ENCODE results near the gene RNF145. TPM values are rescaled to one million over a fixed set of nuclear protein-coding genes. Genes with fewer than 3 reads are reported as not detected.
"Not testable (repeated sequence)": the region's sequence is repeated elsewhere in the genome, so short reads cannot be mapped to it uniquely, and the experiment has no call there.

Gene RNF145
- total RNA-seq, 2 experiments from 2014 or later: 77.5 to 87.5 TPM

- no peak for ATAC-seq
- no peaks in the 10 kb centered on the region for H3K4me1 Mint-ChIP-seq (ENCODE audit: low read depth)
- H3K27ac Mint-ChIP-seq: no peak overlapping the region
- no peak for DNase-seq
- H3K9me3 Mint-ChIP-seq: no peaks in the 10 kb centered on the region
- ChIA-PET CTCF (interaction anchor here (0.8 to 3.4 kb wide), 4 partner anchors 10 to 170 kb away, joined by 3 to 18 read pairs (median 3); no protein-coding TSS in a partner anchor), POLR2A (interaction anchor here (0.6 kb wide), 1 partner anchor 747 kb away, joined by 3 read pairs; no protein-coding TSS in a partner anchor)
- peaks cover 13% of the 10 kb centered on the region for H3K27me3 Mint-ChIP-seq
- TF ChIP-seq CTCF (IDR thresholded peaks at IDR 0.05): no peak
- intact Hi-C loops (cut with micrococcal nuclease): no loop called here
- no peak overlapping the region for H3K4me3 Mint-ChIP-seq
- peaks cover 2% of the 10 kb centered on the region for H3K36me3 Mint-ChIP-seq (ENCODE audit: low read depth)
Measured at GRCh38 chr5:159146839-159147238, 62.5 kb downstream of the RNF145 start.

DNA sequence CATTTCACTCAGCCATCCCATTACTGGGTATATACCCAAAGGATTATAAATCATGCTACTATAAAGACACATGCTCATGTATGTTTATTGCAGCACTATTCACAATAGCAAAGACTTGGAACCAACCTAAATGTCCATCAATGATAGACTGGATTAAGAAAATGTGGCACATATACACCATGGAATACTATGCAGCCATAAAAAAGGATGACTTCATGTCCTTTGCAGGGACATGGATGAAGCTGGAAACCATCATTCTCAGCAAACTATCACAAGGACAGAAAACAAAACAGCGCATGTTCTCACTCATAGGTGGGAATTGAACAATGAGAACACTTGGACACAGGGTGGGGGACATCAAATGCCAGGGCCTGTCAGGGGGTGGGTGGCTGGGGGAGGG, 64.2 kb downstream of the RNF145 start:
- CTCF ChIA-PET: not testable (repeated sequence)

GRCh38 chr5:159139802-159140201, 69.6 kb downstream of the RNF145 start:
- ChIA-PET POLR2A (no interaction called here), CTCF (no interaction called here)
- no peak for DNase-seq
- intact Hi-C loops (cut with micrococcal nuclease): loop anchor here (10.0 kb wide), 1 partner anchor 965 kb away; no protein-coding TSS in a partner anchor
- peaks cover 22% of the 10 kb centered on the region for H3K27me3 Mint-ChIP-seq
- no peaks in the 10 kb centered on the region for H3K9me3 Mint-ChIP-seq
- H3K36me3 Mint-ChIP-seq (ENCODE audit: low read depth): peaks cover under 1% of the 10 kb centered on the region
- ATAC-seq: no peak
- H3K27ac Mint-ChIP-seq: no peak overlapping the region
- H3K4me1 Mint-ChIP-seq (ENCODE audit: low read depth): no peaks in the 10 kb centered on the region
- TF ChIP-seq CTCF (IDR thresholded peaks at IDR 0.05): no peak
- no peak overlapping the region for H3K4me3 Mint-ChIP-seq

More for the DNA sequence above, 64.2 kb downstream of the RNF145 start:
- H3K9me3 Mint-ChIP-seq; DNase-seq; POLR2A ChIA-PET; intact Hi-C loops (cut with micrococcal nuclease); H3K36me3 Mint-ChIP-seq (ENCODE audit: low read depth); H3K4me3 Mint-ChIP-seq; H3K27ac Mint-ChIP-seq; H3K4me1 Mint-ChIP-seq (ENCODE audit: low read depth); ATAC-seq: not testable (repeated sequence)
- H3K27me3 Mint-ChIP-seq: peaks cover 15% of the 10 kb centered on the region

- no peak for TF ChIP-seq CTCF (IDR thresholded peaks at IDR 0.05)
- H3K9me3 Mint-ChIP-seq: no peaks in the 10 kb centered on the region
- intact Hi-C loops (cut with micrococcal nuclease): loop anchor here (10.0 kb wide), 1 partner anchor 961 kb away; no protein-coding TSS in a partner anchor
- no peak overlapping the region for H3K27ac Mint-ChIP-seq
- ChIA-PET CTCF (interaction anchor here (1.0 kb wide), 1 partner anchor 21 kb away, joined by 3 read pairs; no protein-coding TSS in a partner anchor), POLR2A (no interaction called here)
- no peak for ATAC-seq
- H3K27me3 Mint-ChIP-seq: peaks cover 8% of the 10 kb centered on the region
- H3K4me1 Mint-ChIP-seq (ENCODE audit: low read depth): no peaks in the 10 kb centered on the region
- no peaks in the 10 kb centered on the region for H3K36me3 Mint-ChIP-seq (ENCODE audit: low read depth)
- DNase-seq: no peak
- no peak overlapping the region for H3K4me3 Mint-ChIP-seq
Measured at GRCh38 chr5:159135896-159136531, 73.3 kb downstream of the RNF145 start.

DNA sequence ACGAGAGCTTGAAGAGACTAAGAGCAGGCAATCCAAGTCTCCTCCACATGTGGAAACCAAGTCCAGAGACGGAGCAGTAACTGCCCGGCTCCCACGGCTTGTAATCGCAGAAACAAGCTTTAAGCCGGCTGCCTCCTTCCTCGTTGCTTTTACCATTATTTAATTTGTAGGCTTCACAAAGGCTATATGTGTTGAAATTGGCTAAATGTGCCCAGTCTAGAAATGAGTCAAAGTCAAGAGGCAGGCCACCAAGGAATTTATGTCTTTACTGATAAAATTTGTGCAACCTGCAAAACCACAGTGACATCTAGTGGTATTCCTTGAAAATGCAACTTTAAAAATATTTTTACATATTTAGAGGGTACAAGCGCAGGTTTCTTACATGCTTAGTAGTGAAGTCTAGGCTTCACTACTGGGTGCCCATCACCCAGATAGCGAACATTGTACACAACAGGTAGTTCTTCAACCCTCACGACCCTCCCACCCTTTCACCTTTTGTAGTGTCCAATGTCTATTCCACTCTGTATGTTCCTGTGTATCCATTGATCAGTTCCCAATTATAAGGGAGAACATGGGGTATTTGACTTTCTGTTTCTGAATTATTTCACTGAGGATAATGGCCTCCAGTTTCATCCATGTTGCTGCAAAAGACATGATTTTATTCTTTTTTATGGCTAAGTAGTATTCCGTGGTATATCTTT, 76.2 kb downstream of the RNF145 start:
- ChIA-PET POLR2A (no interaction called here), CTCF (interaction anchor here (0.7 to 3.0 kb wide), 43 partner anchors 10 to 1371 kb away, joined by 3 to 47 read pairs (median 4); partner anchors contain the start of gene EBF1)
- peak; percentile 82 for TF ChIP-seq CTCF (IDR thresholded peaks at IDR 0.05)
- Mint-ChIP-seq H3K27ac (no peak overlapping the region), H3K4me1 (ENCODE audit: low read depth) (no peaks in the 10 kb centered on the region), H3K36me3 (ENCODE audit: low read depth) (no peaks in the 10 kb centered on the region), H3K27me3 (peaks cover 1% of the 10 kb centered on the region), H3K4me3 (no peak overlapping the region), H3K9me3 (no peaks in the 10 kb centered on the region)
- intact Hi-C loops (cut with micrococcal nuclease): loop anchor here (5.0 to 10.0 kb wide), 2 partner anchors 436 to 958 kb away; no protein-coding TSS in a partner anchor
- ATAC-seq (peak; percentile 60), DNase-seq (no peak)

Data from activated CD8-positive, alpha-beta T cell treated with anti-CD3 and anti-CD28 coated beads for 36 hours (primary cell).